ENCODE data around the gene TRMT61B.

The TRMT61B gene

DNA sequence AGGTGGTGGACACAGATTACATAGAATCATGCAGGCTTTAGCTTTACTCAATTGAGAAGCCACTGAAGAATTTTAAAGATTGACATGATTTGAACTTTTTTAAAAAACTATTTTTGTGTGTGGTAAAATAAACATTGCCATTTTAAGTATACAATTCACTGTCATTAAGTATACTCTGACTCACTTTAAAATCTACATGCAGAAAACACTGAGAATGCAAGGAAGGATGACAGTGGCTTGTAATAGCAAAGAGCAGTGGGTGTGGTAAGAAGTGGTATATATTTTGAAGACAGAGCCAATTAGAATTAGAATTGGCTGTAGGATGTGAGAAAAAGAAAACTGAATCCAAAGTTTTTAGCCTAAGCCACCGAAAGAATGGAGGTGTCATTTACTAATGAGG, 14.9 kb downstream of the TRMT61B start:
- no peaks in the 10 kb centered on the region for H3K4me1 ChIP-seq (ENCODE audit: control insufficient read depth, insufficient read depth, low read length)
- H3K9ac ChIP-seq (ENCODE audit: low read length): no peak overlapping the region
- peak; percentile 13 for DNase-seq (ENCODE audit: low read depth)
- no peaks in the 10 kb centered on the region for H3K27me3 ChIP-seq (replicated peaks; ENCODE audit: control insufficient read depth, insufficient read depth, low read length)
- peaks cover 9% of the 10 kb centered on the region for H3K36me3 ChIP-seq (ENCODE audit: control insufficient read depth, insufficient read depth, low read length, severe bottlenecking)
- H3K4me3 ChIP-seq (ENCODE audit: low read length): no peak overlapping the region
- no peaks in the 10 kb centered on the region for H3K9me3 ChIP-seq (ENCODE audit: control insufficient read depth, low read length)

DNA sequence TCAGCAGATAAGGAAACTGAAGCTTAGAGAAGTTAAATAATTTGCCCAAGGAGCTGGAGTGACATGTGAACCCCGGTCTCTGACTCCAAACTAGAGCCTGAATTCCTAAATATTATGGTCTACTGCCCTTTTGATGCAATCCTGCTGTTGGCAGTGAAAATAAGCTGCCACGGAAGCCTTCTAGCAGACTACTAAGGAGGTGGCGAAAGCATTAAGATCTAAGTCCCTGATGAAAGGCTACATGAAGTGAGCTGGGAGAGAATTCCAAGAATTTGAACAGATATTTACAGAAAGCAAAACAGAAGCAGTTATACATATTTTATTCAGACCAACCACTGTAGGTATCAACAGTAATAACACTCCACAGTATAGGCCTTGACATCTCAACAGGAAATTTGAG, 28.1 kb downstream of the TRMT61B start:
- Histone ChIP-seq H3K36me3 (ENCODE audit: control insufficient read depth, insufficient read depth, low read length, severe bottlenecking) (peaks cover 16% of the 10 kb centered on the region), H3K9me3 (ENCODE audit: control insufficient read depth, low read length) (no peaks in the 10 kb centered on the region), H3K4me3 (ENCODE audit: low read length) (no peak overlapping the region), H3K4me1 (ENCODE audit: control insufficient read depth, insufficient read depth, low read length) (peaks cover 9% of the 10 kb centered on the region), H3K9ac (ENCODE audit: low read length) (no peak overlapping the region), H3K27me3 (replicated peaks; ENCODE audit: control insufficient read depth, insufficient read depth, low read length) (no peaks in the 10 kb centered on the region)
- DNase-seq (ENCODE audit: low read depth): peak; percentile 9

DNA sequence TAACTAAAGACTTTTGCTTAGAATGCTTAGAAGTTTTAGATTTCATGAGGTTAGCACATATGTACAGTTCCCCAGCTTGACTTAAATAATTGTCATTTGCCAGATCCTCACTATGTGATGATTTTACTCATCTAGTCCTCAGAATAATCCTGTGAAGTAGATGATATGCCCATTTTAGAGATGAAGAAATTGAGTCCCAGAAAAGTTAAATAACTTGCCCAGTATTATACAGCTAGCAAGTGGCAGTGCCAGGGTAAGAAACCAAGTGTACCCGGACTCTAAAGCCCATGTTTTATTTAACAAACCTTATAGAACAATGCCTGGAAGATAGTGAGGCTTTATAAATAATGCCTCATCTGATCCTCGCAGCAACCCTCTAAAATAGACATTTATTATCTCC, 31.1 kb downstream of the TRMT61B start:
- Histone ChIP-seq H3K36me3 (ENCODE audit: control insufficient read depth, insufficient read depth, low read length, severe bottlenecking) (peaks cover 5% of the 10 kb centered on the region), H3K4me1 (ENCODE audit: control insufficient read depth, insufficient read depth, low read length) (peaks cover 9% of the 10 kb centered on the region), H3K4me3 (ENCODE audit: low read length) (no peak overlapping the region), H3K27me3 (replicated peaks; ENCODE audit: control insufficient read depth, insufficient read depth, low read length) (no peaks in the 10 kb centered on the region), H3K9me3 (ENCODE audit: control insufficient read depth, low read length) (no peaks in the 10 kb centered on the region), H3K9ac (ENCODE audit: low read length) (no peak overlapping the region)
- no peak for DNase-seq (ENCODE audit: low read depth)

DNA sequence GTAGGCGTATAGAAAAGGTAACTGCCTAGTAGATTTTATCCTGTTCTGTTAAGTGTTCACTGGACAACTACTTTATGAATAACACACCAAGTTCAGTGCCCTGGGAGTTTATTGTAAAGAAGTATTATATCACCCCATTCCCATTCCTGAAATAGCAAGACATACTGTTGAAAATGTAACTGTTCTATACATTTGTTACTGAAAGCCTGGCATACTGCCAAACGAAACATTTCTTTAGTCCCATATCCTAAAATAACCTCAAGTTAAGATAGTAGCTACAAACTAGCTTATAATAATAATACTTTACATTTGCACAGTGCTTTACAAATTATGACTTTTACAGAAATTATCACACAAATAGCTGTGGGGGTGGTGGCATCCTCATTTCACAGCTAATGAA, 34.3 kb downstream of the TRMT61B start:
- H3K36me3 ChIP-seq (ENCODE audit: control insufficient read depth, insufficient read depth, low read length, severe bottlenecking): no peaks in the 10 kb centered on the region
- no peaks in the 10 kb centered on the region for H3K4me1 ChIP-seq (ENCODE audit: control insufficient read depth, insufficient read depth, low read length)
- H3K27me3 ChIP-seq (replicated peaks; ENCODE audit: control insufficient read depth, insufficient read depth, low read length): no peaks in the 10 kb centered on the region
- H3K9ac ChIP-seq (ENCODE audit: low read length): no peak overlapping the region
- H3K4me3 ChIP-seq (ENCODE audit: low read length): no peak overlapping the region
- no peaks in the 10 kb centered on the region for H3K9me3 ChIP-seq (ENCODE audit: control insufficient read depth, low read length)
- peak; percentile 4 for DNase-seq (ENCODE audit: low read depth)

DNA sequence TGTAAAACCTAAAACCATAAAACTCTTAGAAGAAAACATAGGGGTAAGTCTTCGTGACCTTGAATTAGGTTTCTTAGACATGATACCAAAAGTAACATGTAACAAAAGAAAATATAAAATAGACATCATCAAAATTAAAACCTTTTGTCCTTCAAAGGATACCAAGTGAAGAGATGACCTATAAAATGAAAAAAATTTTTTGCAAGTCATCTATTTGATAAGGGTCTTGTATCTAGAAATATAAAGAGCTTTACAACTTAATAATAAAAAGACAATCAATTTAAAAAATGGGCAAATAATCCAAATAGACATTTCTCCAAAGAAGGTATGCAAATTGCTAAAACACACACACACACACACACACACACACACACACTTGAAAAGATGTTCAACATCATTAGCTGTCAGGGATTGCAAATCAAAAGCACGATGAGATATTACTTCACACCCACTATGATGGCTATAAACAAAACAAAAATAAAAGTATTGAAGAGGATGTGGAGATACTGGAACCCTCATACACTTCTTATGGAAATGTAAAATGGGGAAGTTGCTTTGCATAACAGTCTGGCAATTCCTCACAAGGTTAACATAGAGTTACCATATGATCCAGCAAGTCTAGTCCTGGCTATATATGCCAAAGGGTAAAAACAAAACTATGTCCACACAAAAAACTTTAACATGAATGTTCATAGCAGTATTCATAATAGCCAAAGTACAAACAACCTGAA, 36.2 kb downstream of the TRMT61B start:
- Histone ChIP-seq H3K9ac (ENCODE audit: low read length) (no peak overlapping the region), H3K9me3 (ENCODE audit: control insufficient read depth, low read length) (no peaks in the 10 kb centered on the region), H3K27me3 (replicated peaks; ENCODE audit: control insufficient read depth, insufficient read depth, low read length) (no peaks in the 10 kb centered on the region), H3K4me3 (ENCODE audit: low read length) (no peak overlapping the region), H3K4me1 (ENCODE audit: control insufficient read depth, insufficient read depth, low read length) (no peaks in the 10 kb centered on the region), H3K36me3 (ENCODE audit: control insufficient read depth, insufficient read depth, low read length, severe bottlenecking) (no peaks in the 10 kb centered on the region)
- DNase-seq (ENCODE audit: low read depth): no peak

DNA sequence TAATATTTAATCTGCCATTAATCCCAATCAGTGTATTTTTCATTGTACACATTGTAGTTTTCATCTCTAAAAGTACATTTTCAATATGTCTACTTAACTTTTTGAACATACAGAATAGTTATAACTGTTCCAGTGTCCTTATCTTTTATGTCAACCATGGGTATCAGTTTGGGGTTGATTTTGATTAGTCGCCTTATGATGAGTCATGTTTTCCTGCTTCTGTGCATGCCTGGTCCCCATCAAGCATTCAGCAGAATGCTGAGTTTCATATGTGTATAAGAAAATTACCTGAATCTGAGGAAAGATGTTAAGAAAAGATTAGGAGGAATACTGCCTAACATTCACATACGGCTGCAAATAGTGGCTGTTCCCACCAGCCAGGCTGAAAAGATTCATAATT, 41.7 kb downstream of the TRMT61B start:
- Histone ChIP-seq H3K36me3 (ENCODE audit: control insufficient read depth, insufficient read depth, low read length, severe bottlenecking) (no peaks in the 10 kb centered on the region), H3K27me3 (replicated peaks; ENCODE audit: control insufficient read depth, insufficient read depth, low read length) (no peaks in the 10 kb centered on the region), H3K9ac (ENCODE audit: low read length) (no peak overlapping the region), H3K4me1 (ENCODE audit: control insufficient read depth, insufficient read depth, low read length) (no peaks in the 10 kb centered on the region), H3K4me3 (ENCODE audit: low read length) (no peak overlapping the region), H3K9me3 (ENCODE audit: control insufficient read depth, low read length) (no peaks in the 10 kb centered on the region)
- DNase-seq (ENCODE audit: low read depth): no peak

DNA sequence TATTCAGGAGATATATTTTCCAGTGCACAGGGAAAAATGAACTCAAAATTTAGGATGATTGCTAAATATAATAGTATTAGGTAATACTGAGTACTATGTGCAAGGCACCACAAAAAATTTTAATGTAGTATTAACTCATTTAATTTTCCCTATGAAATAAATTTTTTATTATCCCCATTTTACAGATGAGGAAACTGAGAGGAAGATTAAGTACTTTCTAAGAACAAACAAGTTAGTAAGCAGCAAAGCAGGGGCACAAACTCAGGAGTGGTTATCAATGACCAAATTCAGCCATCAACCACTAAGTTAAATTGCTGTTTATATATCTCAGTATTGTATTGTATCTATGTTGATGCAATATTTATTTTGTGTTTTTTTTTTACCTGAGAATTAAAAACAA, 45.2 kb downstream of the TRMT61B start:
- H3K4me1 ChIP-seq (ENCODE audit: control insufficient read depth, insufficient read depth, low read length): no peaks in the 10 kb centered on the region
- H3K36me3 ChIP-seq (ENCODE audit: control insufficient read depth, insufficient read depth, low read length, severe bottlenecking): no peaks in the 10 kb centered on the region
- H3K4me3 ChIP-seq (ENCODE audit: low read length): no peak overlapping the region
- no peak for DNase-seq (ENCODE audit: low read depth)
- no peaks in the 10 kb centered on the region for H3K9me3 ChIP-seq (ENCODE audit: control insufficient read depth, low read length)
- H3K9ac ChIP-seq (ENCODE audit: low read length): no peak overlapping the region
- H3K27me3 ChIP-seq (replicated peaks; ENCODE audit: control insufficient read depth, insufficient read depth, low read length): no peaks in the 10 kb centered on the region

DNA sequence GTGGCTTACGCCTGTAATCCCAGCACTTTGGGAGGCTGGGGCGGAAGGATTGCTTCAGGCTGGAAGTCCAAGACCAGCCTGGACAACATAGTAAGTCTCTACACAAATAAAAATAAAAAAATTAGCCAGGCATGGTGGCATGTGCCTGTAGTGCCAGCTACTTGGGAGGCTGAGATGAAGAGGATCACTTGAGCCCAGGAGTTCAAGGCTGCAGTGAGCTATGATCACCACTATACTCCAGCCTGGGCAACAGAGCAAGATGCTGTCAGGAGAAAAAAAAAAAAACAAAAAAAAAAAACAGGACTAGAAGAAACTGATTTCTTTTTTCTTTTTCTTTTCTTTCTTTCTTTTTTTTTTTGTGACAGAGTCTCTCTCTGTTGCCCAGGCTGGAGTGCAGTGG, 45.9 kb downstream of the TRMT61B start:
- Histone ChIP-seq H3K4me1 (ENCODE audit: control insufficient read depth, insufficient read depth, low read length) (no peaks in the 10 kb centered on the region), H3K9me3 (ENCODE audit: control insufficient read depth, low read length) (no peaks in the 10 kb centered on the region), H3K9ac (ENCODE audit: low read length) (no peak overlapping the region), H3K4me3 (ENCODE audit: low read length) (no peak overlapping the region), H3K36me3 (ENCODE audit: control insufficient read depth, insufficient read depth, low read length, severe bottlenecking) (no peaks in the 10 kb centered on the region), H3K27me3 (replicated peaks; ENCODE audit: control insufficient read depth, insufficient read depth, low read length) (no peaks in the 10 kb centered on the region)
- no peak for DNase-seq (ENCODE audit: low read depth)

DNA sequence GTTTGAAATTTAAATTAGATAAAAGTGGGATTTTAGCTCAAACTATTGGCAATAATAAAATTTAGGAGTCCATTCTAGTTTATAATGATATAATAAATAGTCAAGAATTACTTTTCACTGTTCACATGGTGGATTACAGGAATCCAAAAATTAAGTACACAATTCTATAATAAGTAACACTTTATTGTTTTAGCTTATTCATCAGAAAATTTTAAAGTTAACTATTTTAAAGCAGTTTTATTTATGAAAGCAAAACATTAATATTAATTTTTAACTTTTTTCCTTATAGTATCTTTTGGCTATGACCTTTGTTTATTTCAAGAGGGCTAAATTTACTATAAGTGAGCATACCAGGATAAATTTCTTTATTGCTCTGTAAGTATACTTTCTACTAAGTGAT, 48.1 kb downstream of the TRMT61B start:
- no peak for DNase-seq (ENCODE audit: low read depth)
- Histone ChIP-seq H3K27me3 (replicated peaks; ENCODE audit: control insufficient read depth, insufficient read depth, low read length) (no peaks in the 10 kb centered on the region), H3K9me3 (ENCODE audit: control insufficient read depth, low read length) (no peaks in the 10 kb centered on the region), H3K36me3 (ENCODE audit: control insufficient read depth, insufficient read depth, low read length, severe bottlenecking) (no peaks in the 10 kb centered on the region), H3K4me1 (ENCODE audit: control insufficient read depth, insufficient read depth, low read length) (no peaks in the 10 kb centered on the region), H3K9ac (ENCODE audit: low read length) (no peak overlapping the region), H3K4me3 (ENCODE audit: low read length) (no peak overlapping the region)

DNA sequence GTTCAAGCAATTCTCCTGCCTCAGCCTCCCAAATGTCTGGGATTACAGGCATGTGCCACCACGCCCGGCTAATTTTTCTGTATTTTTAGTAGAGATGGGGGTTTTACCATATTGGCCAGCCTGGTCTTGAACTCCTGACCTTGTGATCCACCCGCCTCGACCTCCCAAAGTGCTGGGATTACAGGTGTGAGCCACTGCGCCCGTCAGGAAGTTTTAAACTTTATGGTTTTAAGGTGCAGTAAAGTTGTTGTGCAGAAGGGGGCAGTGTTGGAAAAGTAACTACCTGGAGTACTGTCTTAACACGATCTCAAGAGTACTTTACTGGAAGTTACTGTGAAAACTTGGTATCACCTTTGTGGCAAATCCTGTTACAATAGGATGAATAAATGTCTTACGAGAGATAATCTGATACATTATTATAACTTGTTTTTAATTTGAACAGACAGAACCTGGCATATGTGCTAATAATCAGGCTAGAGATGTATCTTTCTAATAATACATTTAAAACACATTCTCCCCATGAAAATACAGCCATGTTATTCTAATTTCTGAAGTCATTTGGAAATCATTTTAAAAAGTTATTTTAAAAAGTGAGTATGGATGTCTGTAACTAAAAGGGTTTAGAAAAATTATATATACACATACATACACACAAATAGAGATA, 48.7 kb downstream of the TRMT61B start:
- Histone ChIP-seq H3K9ac (ENCODE audit: low read length) (no peak overlapping the region), H3K4me1 (ENCODE audit: control insufficient read depth, insufficient read depth, low read length) (no peaks in the 10 kb centered on the region), H3K36me3 (ENCODE audit: control insufficient read depth, insufficient read depth, low read length, severe bottlenecking) (no peaks in the 10 kb centered on the region), H3K27me3 (replicated peaks; ENCODE audit: control insufficient read depth, insufficient read depth, low read length) (no peaks in the 10 kb centered on the region), H3K9me3 (ENCODE audit: control insufficient read depth, low read length) (no peaks in the 10 kb centered on the region), H3K4me3 (ENCODE audit: low read length) (no peak overlapping the region)
- DNase-seq (ENCODE audit: low read depth): peak; percentile 77

DNA sequence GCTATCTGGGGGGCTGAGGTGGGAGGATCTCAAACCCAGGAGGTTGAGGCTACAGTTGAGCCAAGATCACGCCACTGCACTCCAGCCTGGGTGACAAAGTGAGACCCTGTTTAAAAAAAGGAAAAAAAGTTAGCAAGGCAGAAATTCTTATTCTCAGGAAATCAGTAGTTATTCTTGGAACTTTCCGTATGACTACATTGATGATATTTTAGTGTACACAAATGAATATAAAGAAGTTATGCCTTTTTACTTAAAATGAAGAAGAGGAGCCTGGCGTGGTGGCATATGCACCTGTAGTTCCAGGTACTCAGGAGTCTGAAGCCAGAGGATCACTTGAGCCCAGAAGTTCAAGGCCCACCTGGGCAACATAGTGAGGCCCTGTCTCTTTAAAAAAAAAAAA, 52.1 kb downstream of the TRMT61B start:
- Histone ChIP-seq H3K4me1 (ENCODE audit: control insufficient read depth, insufficient read depth, low read length) (no peaks in the 10 kb centered on the region), H3K9ac (ENCODE audit: low read length) (no peak overlapping the region), H3K4me3 (ENCODE audit: low read length) (no peak overlapping the region), H3K36me3 (ENCODE audit: control insufficient read depth, insufficient read depth, low read length, severe bottlenecking) (no peaks in the 10 kb centered on the region), H3K9me3 (ENCODE audit: control insufficient read depth, low read length) (no peaks in the 10 kb centered on the region), H3K27me3 (replicated peaks; ENCODE audit: control insufficient read depth, insufficient read depth, low read length) (no peaks in the 10 kb centered on the region)
- no peak for DNase-seq (ENCODE audit: low read depth)

Measured in adipocyte (in vitro differentiated cells).